HG02678 (cell line): Measurements from ENCODE around the gene UBE2H.
"Not testable (repeated sequence)": the region's sequence is repeated elsewhere in the genome, so short reads cannot be mapped to it uniquely, and the experiment has no call there.

ENCODE experiments used
- ATAC-seq: cut with Tn5 transposase; IDR thresholded peaks from one replicate; pipeline ENCODE4 v1.9.1; 2021; ENCODE audit warnings: mild to moderate bottlenecking, moderate library complexity; ENCODE audit not compliant: unreplicated experiment

UBE2H gene

DNA sequence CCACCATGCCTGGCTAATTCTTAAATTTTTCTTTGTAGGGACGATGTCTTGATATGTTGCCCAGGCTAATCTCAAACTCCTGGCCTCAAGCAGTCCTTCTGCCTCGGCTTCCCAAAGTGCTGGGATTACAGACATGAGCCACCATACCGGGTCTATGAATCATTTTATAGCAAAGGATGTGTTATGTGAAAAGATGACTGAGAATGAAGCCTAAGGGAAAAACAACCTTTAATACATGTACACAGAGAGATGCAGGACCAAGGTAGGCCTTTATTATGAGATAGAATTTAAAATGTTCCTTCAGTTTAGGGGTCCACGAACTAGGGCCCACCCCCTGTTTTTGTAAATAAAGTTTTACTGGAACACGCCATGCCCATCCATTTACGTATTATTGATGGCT, 41.0 kb downstream of the UBE2H start:
- no peak for ATAC-seq

DNA sequence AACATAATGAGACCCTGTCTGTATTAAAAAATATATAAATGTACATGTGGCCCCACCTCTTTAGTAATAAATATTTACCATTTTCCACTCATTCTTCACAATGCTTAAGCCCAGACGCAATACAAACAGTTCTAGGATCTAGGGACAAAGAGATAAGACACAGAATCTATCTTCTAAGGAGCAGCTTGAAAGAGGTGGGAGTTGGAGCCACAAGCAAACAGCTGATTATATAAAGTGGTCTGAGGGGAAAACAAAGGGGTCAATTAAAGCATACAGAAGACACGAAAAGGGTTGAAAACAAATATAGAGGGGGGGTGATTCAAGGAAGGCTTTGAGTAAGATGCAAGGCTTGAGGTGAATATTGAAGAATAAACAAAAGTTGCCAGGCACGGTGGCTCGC, 43.1 kb downstream of the UBE2H start:
- ATAC-seq, result no peak

DNA sequence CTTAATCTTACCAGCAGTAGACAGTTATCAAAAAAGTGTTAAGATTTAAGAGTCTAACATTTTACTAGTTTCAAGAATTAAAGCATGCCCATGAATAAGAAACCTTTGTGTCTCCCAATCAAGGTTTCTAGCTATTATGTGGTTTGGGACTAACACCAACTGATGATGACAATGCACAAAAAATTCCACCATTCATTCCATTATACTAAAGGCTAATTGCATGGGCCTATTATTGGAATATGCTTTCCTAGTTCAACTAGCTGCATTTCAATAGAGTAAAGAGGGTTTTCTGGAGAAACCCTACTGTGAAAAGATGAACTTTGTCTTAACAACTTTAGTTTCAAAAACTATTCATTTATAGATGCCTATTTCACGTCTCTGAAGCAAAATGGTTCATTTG, 44.6 kb downstream of the UBE2H start:
- ATAC-seq, result no peak

DNA sequence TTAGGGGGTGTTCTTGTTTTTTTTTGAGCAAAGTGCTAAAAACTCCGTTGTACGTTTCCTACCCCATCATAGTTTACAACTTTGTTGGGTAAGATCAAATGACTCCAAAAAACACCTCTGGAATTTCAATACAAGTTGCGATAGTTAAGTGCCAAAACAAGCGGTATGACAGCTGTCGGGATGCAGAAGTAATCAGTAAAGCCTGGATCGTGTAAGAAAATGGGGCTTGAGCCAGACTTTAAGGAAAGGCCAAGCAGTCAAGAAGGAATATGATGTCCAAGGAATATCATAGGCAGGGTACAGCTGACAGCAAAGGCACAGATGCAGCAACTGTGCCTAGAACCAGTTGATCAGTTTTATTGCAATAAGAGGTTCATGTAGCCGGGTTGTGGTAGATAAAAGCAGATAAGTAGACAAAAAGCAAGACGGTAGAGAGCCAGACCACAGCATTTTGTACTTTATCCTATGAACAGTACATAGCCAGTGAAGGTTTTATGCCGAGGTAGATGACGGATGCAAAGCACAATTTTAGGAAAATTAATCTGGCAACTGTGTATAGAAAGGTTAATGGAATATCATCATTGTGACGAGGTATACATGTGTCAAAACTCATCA, 45.5 kb downstream of the UBE2H start:
- no peak for ATAC-seq

DNA sequence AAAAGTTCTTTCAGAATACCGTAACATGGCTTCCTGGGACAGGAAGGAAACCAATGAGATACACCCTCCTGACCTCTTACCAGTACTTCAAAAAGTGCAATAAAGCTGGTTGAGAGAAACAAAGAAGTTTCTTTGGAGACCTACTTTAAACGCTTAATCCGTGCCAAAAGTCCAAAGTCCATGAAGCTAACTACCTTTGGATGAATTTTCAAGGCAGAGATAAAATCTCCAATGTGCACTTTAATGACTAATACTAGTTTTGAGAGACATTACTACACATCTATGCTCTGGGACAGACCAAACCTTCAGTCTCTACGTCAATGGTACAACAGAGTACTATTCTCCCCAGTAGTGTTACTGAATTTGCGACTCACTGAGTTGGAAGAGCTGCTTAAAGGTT, 46.1 kb downstream of the UBE2H start:
- ATAC-seq, result no peak

DNA sequence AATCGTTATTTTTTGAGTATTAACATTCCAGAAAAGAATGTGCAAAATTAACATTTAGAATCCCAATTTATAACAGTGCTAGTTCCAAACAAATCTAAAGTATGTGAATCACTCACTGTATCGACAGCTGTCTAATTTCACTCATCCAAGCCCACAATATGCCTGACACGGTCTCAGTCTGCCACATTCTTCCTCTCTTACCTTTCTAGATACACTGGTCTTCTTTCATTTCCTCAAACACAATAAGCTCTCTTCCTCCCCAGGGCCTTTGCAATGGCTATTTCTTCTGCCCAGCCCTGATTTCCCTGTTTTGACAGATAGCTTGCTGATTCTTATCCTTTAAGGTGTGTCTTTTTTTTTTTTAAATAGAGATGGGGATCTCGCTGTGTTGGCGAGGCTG, 48.8 kb downstream of the UBE2H start:
- no peak for ATAC-seq

DNA sequence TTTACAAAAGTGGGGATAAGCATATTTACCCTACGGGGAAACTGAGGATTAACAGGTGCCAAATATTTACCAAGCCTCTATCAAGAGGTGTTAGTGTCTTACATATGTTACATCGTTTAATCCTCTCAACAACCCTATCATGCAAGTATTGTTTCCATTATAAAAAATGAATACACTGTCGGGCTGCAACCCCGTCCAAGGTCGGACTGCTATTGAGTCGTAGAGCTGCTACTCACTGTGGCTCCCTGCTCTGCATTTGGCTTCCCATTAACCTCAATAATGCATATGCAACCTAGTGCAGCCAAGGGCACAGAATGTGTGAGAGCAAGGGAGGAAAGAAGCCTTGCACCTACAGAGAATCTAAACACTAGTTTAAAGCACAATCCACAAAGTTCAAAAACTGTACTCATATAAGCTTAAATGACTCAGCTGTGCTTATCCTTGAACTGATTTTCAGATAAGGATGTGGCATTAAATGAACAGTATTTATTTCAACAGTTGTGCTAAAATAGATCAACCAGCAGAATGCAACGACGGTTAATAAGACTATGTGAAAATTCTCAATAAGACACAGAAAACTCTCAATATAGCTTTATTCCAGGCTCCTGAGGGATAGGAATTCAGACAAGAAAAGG, 49.9 kb downstream of the UBE2H start:
- ATAC-seq, result no peak

DNA sequence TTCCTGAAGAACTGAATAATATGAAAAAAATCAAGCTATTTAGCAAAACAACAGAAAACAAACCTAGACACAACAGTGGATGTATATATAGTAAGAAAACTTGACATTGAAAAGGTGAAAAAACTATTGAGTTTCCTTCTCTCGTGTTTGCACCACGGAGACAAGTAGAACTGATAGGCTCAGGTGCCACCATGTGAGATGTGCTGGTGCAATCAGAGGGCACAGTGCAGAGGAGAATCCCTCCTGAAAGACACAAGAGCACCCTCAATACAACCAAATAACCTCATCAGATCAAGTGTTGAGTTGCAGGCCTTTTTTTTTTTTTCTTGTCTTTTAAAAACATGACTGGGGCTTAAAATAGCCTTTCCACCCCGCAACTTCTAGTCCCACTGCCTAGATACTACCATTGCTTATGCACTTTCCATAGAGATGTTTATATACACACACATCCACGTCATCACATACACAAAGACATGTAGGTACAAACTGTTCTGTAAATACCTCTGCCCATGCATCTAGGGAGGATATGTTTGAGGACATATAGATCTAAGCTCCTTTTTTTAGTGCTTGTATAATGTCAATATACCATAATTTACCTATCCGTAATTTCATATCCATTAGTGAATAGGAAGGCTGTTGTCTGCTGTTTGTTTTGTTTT, 54.1 kb downstream of the UBE2H start:
- no peak for ATAC-seq

DNA sequence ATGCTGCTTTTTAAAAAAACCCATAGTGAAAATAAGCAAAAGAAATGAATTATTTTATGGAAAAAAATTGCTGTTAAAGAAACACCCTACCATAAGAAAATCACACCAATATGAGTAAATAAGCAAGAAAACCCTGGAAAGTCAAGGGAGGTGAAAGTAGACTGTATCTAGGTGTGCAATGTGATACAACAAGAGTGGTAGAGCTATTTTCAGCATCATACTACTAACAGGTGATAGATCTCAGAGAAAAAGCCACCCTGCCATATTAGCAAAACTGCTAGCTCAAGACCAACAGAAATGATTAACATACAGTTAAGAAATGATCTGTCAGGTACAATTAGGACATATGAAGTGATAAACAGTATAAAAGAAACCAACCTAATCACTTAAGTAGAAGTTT, 54.8 kb downstream of the UBE2H start:
- no peak for ATAC-seq

DNA sequence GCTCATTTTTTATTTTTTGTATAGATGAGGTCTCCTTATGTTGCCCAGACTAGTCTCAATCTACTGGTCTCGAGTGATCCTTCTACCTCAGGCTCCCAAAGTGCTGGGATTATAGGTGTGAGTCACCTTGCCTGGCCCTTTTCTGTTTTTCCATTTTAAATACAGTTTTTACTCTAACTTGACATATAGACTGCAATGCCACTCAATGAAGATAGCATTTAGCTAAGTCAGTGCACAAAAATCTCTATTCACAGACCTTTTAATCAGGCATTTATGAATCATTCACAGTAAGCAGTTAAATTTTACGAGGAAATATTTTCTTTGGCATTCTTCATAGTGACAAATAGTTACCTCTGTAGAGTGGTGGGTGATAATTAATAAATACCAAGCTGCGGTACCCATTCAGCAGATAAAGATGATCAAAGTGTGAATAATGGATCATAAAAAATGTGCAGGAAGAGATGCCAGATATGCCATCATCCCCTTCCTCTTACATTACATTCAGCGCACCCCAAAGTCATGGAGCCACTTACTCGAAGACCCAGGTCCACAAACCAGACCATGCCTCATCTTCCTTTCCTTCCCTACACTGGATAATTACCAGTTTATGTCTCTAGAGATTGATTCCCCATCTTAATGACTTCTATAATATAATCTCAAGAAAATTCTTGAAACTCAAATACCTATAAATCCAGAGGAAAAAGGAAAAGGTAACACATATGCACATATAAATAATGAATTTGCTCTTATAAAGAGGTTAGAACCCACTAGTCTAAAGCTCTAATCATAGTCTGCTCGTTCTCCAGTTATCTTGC, 56.0 kb downstream of the UBE2H start:
- no peak for ATAC-seq

DNA sequence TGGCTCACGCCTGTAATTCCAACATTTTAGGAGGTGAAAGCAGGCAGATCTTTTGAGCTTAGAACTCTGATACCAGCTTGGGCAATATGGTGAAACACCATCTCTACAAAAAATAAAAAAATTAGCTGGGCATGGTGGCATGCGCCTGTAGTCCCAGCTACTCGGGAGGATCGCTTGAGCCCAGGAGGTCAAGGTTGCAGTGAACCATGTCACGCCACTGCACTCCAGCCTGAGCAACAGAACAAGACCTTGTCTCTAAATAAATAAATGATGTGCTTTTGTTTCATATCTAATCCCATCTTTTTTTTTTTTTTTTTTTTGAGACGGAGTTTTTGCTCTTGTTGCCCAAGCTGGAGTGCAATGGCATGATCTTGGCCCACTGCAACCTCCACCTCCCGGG, 58.6 kb downstream of the UBE2H start:
- ATAC-seq, result not testable (repeated sequence)

DNA sequence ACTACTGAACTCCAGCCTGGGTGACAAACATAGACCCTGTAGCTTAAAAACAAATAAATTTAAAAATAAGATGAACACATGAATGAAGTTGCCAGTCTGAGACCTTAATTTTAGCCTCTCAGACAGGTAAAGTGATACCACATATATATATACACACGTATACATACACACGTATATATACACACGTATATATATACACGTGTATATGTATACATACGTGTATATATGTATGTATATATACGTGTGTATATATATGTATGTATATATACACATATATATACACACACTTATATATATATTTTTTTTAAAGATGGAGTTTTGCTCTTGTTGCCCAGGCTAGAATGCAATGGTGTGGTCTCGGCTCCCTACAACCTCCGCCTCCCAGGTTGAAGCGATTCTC, 62.7 kb downstream of the UBE2H start:
- no peak for ATAC-seq

DNA sequence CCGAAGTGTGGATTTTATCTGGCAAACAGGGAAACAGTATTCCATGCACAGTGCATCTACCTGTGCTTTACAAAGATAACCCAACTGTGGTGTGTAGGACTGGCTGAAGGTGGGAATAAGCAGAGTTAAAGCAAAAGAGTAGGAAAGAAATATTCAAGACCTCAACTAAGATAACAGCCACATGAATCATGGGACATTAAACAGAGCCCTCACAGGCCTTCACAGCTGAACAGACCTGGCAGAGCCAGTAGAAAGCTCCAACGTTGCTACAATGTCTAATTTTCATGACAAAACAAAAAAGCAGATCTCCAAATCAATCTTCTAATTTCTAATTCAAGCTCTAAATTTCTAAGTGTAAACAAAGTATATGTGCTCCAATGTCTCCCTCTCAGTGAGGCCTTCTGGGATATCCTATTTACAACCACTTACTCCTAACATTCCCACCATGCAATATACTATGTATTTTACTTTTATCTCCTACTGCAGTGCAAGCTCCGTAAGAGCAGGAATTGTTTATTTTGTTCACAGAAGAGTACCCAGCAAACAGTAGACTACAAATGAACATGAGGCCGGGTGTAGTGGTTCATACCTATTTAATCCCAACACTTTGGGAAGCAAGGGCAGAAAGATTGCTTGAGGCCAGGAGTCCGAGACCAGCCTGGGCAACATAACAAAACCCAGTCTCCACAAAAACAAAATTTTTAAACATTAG, 63.5 kb downstream of the UBE2H start:
- ATAC-seq, result no peak

DNA sequence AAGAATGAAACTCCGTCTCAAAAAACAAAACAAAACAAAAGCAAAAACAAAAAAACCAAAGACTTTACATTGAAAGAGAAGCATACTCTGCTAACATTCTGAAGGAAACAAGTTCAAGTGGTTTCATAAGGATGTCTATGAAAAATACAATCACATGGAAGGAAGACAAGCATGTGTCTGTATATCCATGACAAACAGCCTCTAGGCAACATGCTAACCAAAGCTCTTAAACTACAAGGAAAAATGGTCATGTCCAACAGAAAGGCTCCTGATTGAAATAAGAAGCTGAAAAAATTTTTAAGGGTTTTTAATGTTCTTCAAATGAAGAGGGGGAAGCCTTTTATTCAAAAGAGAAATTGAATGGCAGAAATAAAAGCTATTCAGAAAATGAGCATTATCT, 64.9 kb downstream of the UBE2H start:
- ATAC-seq, result no peak

DNA sequence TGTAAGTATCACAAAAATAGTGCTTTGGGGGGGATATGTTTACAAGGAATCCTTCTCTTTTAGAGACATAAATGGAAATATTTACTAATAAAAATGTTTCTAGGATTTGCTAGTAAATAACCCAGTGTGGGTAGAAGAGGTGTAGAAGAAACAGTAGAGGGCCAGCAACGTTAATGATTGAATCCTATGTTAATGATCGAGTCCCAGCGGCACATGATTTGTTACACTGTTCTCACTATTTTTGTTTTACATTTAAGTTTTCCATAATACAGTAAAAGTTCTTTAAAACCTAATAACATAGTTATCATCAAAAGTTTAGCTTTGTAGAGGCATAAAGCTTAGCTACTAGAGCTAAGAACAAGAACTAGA, 66.0 kb downstream of the UBE2H start:
- ATAC-seq, result no peak

DNA sequence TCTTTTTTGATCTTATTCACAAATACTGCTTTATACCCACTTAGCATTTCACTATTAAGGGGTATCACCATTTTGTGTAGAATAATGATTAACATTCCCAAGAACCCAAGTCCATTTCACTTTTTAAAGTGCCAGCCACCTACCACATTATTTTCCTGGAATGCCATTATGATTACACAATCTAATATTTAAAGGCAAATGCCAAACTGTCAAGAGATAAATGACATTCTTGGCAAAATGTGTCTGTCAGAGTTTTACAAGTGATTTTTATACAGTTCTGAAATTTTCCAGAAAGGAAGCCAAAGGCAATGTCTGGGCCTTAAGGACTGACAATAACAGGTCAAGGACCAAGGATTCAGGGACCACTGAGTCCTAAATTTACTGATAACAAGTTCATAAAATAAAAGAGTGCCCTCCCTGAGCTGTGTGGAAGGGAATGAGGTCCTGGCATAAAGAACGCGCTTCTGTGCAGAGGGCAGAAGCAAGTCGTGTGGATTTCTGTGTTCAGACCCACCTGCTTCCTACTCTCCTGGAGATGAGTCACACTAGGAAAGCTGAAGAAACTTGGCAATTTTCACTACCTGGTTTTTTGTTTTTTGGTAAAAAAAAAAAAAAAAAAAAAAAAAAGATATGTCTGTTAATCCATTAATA, 66.5 kb downstream of the UBE2H start:
- no peak for ATAC-seq

DNA sequence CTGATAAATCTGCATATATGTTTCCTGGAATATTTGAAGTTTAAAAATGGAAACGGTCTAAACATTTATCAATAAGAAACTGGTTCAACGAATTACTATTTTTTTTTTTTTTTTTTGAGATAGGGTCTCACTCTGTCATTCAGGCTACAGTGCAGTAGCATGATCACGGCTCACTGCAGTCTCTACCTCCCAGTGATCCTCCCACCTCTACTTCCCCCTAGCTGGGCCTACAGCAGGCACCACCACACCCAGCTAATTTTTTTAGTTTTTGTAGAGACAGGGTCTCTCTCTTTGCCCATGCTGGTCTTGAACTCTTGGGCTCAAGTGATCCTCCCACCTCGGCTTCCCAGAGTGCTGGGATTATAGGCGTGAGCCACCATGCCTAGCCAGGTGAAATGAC, 68.3 kb downstream of the UBE2H start:
- no peak for ATAC-seq

DNA sequence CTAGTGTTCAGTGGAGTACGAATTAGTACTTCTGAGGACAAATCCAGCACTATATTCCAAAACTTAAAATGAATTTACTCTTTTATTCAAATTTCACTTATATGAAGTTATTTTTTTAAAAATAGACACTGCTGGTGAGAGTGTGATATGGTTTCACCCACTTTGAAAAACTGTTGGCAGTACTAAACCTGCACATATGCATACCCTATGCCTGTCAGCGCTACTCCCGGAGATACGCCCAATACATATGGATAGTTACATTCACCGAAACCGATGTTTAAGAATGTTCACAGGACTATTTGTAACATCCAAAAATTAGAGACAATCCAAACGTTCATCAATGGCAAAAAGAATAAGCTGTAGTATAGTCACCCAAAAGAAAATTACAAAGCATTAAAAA, 69.6 kb downstream of the UBE2H start:
- no peak for ATAC-seq

DNA sequence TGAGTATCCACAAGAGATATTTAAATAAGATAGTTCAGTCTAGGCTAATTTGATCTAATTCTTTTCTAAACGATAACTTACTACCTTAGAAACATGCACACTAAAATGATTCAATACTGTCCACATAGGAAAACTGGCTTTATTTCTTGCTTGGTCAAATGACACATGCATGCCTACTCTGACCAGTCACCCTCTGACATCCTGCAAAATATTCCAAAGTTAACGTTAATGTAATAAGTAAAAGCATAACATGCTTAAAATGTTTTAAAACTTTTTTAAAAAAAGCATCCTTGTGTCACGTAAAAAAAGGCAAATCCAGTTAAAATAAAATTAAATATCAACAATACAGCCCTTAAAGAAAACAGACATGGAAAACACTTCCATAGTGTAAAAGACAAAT, 70.2 kb downstream of the UBE2H start:
- no peak for ATAC-seq

DNA sequence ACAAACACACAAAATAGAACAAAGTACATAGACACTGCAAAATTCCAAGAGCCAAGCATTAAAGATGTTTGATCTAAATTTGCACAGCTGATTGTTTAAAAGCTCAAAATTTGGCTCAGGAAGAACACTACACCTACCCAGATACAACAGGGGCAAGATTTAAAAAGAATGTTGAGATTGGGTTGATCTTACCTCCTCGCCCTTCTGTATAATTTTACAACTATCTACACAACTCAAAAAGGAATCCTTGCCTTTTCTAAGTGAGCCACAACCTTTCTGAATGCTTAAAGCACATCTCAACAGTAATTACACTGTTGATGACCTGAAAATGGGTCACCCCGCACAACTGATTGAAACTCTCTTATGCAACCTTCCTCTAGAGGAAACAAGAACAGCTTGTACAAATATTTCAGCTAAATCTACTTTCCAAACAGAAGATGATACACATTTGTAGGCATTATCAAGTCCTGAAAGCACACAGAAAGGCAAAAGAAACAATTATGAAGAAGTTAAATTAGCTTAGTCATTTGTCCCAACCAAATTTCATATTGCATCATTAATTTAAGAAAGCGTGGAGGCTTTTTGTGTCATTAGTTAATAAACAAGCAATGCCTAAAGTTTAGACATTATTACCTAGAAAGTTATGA, 75.5 kb downstream of the UBE2H start:
- ATAC-seq, result no peak
